LNCAP (cell line): Measurements from ENCODE around the gene ING2.

Experiments used
- CTCF ChIP-seq: fragments of 450-650 bp; IDR thresholded peaks from 2 replicates; pipeline ENCODE4 v1.5.1; 2017; ENCODE audit warnings: mild to moderate bottlenecking

The ING2 gene

GRCh38 chr4:183470821-183471220, 34.0 kb upstream of the ING2 start:
- no peak for TF ChIP-seq CTCF

DNA sequence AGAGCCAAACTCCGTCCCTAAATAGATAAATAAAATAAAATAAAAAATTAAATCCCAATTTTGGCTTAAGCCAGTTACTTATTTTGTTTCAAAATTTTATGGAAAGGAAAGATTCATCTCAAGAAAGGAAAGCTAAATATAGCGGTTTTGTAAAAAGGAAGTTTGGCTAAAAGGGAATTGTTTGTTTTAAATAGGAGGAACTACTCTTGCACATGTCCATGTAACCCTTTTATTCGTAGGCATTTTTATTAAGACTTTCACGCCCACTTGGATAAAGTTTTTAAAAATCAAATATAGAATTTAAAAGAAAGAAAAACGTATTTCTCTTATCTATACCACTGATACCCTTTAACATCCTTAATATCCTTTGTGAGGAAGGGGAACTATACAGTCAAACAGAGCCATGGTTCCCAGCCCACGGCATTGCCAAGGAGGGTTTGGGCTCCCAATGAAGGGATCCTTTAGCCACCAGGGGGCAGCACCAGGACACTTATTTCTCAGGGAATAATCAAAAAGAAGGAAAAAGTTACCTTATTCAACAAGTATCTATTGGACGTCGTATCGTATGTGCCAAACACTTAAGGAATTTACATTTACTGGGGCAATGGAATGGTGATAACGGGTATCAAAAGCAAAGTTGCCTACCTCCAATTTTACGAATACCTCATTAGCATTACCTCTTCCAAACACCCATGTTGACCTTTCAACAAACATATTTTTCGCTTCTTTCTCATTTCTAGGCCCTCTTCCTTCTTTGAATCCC, 32.7 kb upstream of the ING2 start:
- TF ChIP-seq CTCF, result peak; percentile 67

- TF ChIP-seq CTCF, result no peak
These were observed 26.7 kb upstream of the ING2 start for GRCh38 chr4:183478123-183478522.

- TF ChIP-seq CTCF, result no peak
These were observed 25.9 kb upstream of the ING2 start for GRCh38 chr4:183478926-183479325.

DNA sequence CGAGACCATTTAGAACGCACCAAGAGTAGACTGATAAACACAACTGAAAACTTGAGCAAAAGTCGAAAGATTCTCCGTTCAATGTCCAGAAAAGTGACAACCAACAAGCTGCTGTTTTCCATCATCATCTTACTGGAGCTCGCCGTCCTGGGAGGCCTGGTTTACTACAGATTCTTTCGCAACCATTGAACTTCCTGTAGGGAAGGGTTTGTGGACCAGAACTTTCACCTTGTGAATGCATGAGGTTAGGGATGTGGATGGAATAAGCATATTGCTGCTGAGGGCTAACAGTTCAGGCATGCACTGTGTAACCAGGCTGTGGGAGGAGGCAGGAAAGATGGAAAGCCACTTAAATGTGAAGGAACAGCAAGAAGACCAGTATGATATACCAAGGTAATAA, 20.9 kb upstream of the ING2 start:
- no peak for TF ChIP-seq CTCF

DNA sequence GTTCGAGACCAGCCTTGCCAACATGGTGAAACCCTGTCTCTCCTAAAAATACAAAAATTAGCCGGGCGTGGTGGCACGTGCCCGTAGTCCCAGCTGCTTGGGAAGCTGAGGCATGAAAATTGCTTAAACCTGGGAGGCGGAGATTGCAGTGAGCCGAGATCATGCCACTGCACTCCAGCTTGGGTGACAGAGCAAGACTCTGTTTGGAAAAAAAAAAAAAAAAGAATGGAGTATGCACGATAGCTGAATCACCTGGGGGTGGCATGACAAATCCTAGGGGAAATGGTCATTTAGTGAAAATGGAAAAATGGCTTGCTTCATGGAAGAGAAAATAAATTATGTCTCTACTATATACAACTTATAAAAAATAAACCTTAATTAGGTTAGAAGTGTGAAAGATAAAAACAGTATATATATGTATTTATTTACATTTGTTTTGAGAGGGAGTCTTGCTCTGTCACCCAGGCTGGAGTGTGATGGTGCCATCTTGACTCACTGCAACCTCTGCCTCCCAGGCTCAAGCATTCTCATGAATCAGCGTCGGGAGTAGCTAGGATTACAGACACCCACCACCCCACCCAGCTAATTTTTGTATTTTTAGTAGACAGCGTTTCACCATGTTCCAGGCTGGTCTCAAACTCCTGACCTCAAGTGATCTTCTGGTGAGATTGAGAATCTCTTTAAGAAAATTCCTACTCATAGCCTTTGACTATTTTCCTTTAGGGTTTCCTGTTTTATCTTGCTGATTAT, 19.3 kb upstream of the ING2 start:
- TF ChIP-seq CTCF, result no peak

- no peak for TF ChIP-seq CTCF
These were observed 12.1 kb upstream of the ING2 start for GRCh38 chr4:183492791-183493222.
